Uterus (tissue), 4 donors: ENCODE measurements around the gene IL18BP. TPM values are rescaled to one million over a fixed set of nuclear protein-coding genes. Genes with fewer than 3 reads are reported as not detected.

Experiments
- DNase-seq, 2 donors: peaks; one replicate each; pipeline ENCODE4 v3.0.0-alpha.2; 2019 to 2020
- H3K27ac ChIP-seq, 2 donors: fragments of 200-600 bp; sonication (generic); 1 replicate in 1 of 2; 2 replicates in 1 of 2; pipeline ENCODE4 v1.5.1; 2016 to 2018
- H3K27me3 ChIP-seq, 2 donors: fragments of 200-600 bp; sonication (generic); one replicate each; pipeline ENCODE4 v1.5.1; 2018 to 2019; ENCODE audit warnings: control low read depth in 1 of 2
- H3K36me3 ChIP-seq, 2 donors: fragments of 200-600 bp; sonication (generic); one replicate each; pipeline ENCODE4 v1.5.1; 2019; ENCODE audit warnings: control low read depth in 1 of 2
- H3K4me1 ChIP-seq, 2 donors: fragments of 200-600 bp; sonication (generic); one replicate each; pipeline ENCODE4 v1.5.1; 2018 to 2019; ENCODE audit warnings: control low read depth in 1 of 2
- H3K4me3 ChIP-seq, 2 donors: fragments of 200-600 bp; sonication (generic); 1 replicate in 1 of 2; 2 replicates in 1 of 2; pipeline ENCODE4 v1.5.1; 2018 to 2019; ENCODE audit warnings: mild to moderate bottlenecking in 1 of 2
- H3K9me3 ChIP-seq, 2 donors: fragments of 200-600 bp; sonication (generic); one replicate each; pipeline ENCODE4 v1.5.1; 2019; ENCODE audit warnings: control low read depth in 1 of 2
- POLR2A ChIP-seq, 2 donors: fragments of 450-650 bp; IDR thresholded peaks; one replicate each; pipeline ENCODE4 v1.6.1; 2016; ENCODE audit warnings: antibody characterized with exemption in 2 of 2, mild to moderate bottlenecking in 1 of 2, moderate library complexity in 1 of 2
- intact Hi-C: fragments of 100-400 bp; cut with DNase I; formaldehyde crosslinking; loops from one replicate; pipeline ENCODE4 v1.15.1; 2023; ENCODE audit warnings: low total_unique reads
- total RNA-seq, 4 donors: library from RNA; depleted of rRNA in 3 of 4; stranded (reverse); fragments of >200 nt in 3 of 4; gene quantifications; one replicate each; pipeline versions ENCODE4 v1.1.0 to v1.2.4, GENCODE V29; 2014 to 2023
- TF ChIP-seq, protein P1 (sequence below), 4 experiments: fragments of 200-600 bp in 2 of 4; fragments of 450-650 bp in 2 of 4; sonication (generic) in 2 of 4; IDR thresholded peaks; one replicate each; pipeline ENCODE4 v1.5.1; 2016 to 2019; ENCODE audit warnings: antibody characterized with exemption in 4 of 4, mild to moderate bottlenecking in 2 of 4, moderate library complexity in 1 of 4
- donor health status: DM: yes; HTN: yes; CAD: no.

Gene IL18BP
- total RNA-seq, 4 donors from 2014 or later, result 7.3 to 24.6 (median 10.5) TPM

GRCh38 chr11:72010529-72011233, 12.0 kb downstream of the IL18BP start:
- intact Hi-C loops, result no loop called here
- H3K36me3 ChIP-seq, result no peaks in the 10 kb centered on the region
- H3K9me3 ChIP-seq, result no peaks in the 10 kb centered on the region
- peaks cover 0 to 15% of the 10 kb centered on the region in 2 donors for H3K4me1 ChIP-seq
- DNase-seq, result no peak
- H3K27ac ChIP-seq, result no peak overlapping the region
- no peaks in the 10 kb centered on the region for H3K27me3 ChIP-seq
- H3K4me3 ChIP-seq, result no peak overlapping the region
- no peak for TF ChIP-seq POLR2A (IDR thresholded peaks at IDR 0.05)
- TF ChIP-seq, protein P1, sequence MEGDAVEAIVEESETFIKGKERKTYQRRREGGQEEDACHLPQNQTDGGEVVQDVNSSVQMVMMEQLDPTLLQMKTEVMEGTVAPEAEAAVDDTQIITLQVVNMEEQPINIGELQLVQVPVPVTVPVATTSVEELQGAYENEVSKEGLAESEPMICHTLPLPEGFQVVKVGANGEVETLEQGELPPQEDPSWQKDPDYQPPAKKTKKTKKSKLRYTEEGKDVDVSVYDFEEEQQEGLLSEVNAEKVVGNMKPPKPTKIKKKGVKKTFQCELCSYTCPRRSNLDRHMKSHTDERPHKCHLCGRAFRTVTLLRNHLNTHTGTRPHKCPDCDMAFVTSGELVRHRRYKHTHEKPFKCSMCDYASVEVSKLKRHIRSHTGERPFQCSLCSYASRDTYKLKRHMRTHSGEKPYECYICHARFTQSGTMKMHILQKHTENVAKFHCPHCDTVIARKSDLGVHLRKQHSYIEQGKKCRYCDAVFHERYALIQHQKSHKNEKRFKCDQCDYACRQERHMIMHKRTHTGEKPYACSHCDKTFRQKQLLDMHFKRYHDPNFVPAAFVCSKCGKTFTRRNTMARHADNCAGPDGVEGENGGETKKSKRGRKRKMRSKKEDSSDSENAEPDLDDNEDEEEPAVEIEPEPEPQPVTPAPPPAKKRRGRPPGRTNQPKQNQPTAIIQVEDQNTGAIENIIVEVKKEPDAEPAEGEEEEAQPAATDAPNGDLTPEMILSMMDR (IDR thresholded peaks at IDR 0.05), result no peak

GRCh38 chr11:72012091-72012630, 13.5 kb downstream of the IL18BP start:
- no peak for DNase-seq
- H3K4me1 ChIP-seq, result peaks cover 0 to 15% of the 10 kb centered on the region in 2 donors
- TF ChIP-seq POLR2A (IDR thresholded peaks at IDR 0.05), result no peak
- TF ChIP-seq, protein P1 (IDR thresholded peaks at IDR 0.05), result no peak
- no peaks in the 10 kb centered on the region for H3K36me3 ChIP-seq
- intact Hi-C loops, result no loop called here
- H3K27ac ChIP-seq, result peak overlapping the region; percentile 21 to 39
- no peak overlapping the region for H3K4me3 ChIP-seq
- no peaks in the 10 kb centered on the region for H3K9me3 ChIP-seq
- no peaks in the 10 kb centered on the region for H3K27me3 ChIP-seq

DNA sequence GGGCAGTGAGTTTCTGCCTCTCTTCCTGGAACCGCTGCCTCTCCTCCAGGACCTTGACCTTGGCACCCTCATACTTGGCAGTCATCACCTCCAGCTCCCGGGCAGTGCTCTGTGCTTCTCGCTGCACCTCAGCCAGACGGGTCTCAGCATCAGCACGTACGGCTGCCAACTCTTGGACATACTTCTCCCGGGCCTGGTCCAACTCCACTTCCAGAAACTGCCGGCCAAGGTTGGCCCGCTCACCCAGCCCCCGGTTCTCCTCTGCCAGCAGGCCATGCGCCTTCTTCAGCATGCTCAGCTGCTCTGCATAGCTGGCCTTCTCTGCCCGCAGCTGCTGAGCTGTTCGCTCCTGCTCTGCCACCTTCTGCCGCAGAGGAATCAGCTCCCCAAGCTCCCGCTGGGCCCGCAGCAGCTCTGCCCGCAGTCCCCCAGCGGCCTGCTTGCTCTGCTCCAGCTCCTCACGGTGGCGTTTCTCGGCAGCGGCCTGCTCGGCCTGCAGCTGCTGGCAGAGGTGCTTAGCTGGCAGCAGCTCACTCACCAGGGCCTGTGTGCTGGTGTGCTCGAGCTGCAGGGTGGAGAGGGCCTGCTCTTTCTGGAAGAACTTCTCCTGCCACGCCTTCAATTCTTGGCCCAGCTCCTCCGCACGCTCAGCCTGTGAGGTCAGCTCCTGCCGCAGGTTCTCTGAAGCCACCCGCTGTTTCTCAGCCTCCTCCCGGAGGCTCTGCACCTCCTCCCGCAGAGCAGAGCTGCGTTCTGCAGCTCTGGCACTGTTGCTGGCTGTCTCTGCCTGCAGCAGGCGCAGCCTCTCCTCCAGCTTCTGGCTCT, 14.4 kb downstream of the IL18BP start:
- peaks cover 0 to 15% of the 10 kb centered on the region in 2 donors for H3K4me1 ChIP-seq
- H3K27ac ChIP-seq, result peak overlapping the region; percentile 39 to 62
- H3K27me3 ChIP-seq, result no peaks in the 10 kb centered on the region
- H3K4me3 ChIP-seq, result no peak overlapping the region
- no peaks in the 10 kb centered on the region for H3K36me3 ChIP-seq
- intact Hi-C loops, result no loop called here
- peak; percentile 80 to 81 for DNase-seq
- TF ChIP-seq POLR2A (IDR thresholded peaks at IDR 0.05), result no peak
- TF ChIP-seq, protein P1 (IDR thresholded peaks at IDR 0.05), result no peak
- no peaks in the 10 kb centered on the region for H3K9me3 ChIP-seq

GRCh38 chr11:72013765-72014711, 15.3 kb downstream of the IL18BP start:
- Histone ChIP-seq H3K27ac (peak overlapping the region; percentile 39 to 62), H3K4me3 (no peak overlapping the region), H3K4me1 (peaks cover 0 to 15% of the 10 kb centered on the region in 2 donors), H3K9me3 (no peaks in the 10 kb centered on the region), H3K36me3 (no peaks in the 10 kb centered on the region), H3K27me3 (no peaks in the 10 kb centered on the region)
- no peak for DNase-seq
- intact Hi-C loops, result no loop called here
- TF ChIP-seq POLR2A (IDR thresholded peaks at IDR 0.05), result no peak
- TF ChIP-seq, protein P1 (IDR thresholded peaks at IDR 0.05), result no peak
